GM20000 (cell line): ENCODE results near the gene ATP5F1D.

Source experiments
- DNase-seq: peaks from one replicate; pipeline ENCODE4 v3.0.0; 2012; ENCODE audit warnings: low spot score
- CTCF ChIP-seq: IDR thresholded peaks from 2 replicates; pipeline ENCODE4 v1.5.1; 2012; ENCODE audit warnings: mild to moderate bottlenecking, control low read depth; ENCODE audit errors: extremely low read depth, missing control alignments

ATP5F1D gene

GRCh38 chr19:1211494-1212234 is 29.9 kb upstream of the ATP5F1D start:
- no peak for TF ChIP-seq CTCF
- DNase-seq: no peak

- DNase-seq: no peak
- no peak for TF ChIP-seq CTCF
These were observed 27.9 kb upstream of the ATP5F1D start for GRCh38 chr19:1213391-1214286.

GRCh38 chr19:1214299-1214861 is 27.2 kb upstream of the ATP5F1D start:
- no peak for TF ChIP-seq CTCF
- DNase-seq: no peak

- no peak for TF ChIP-seq CTCF
- DNase-seq: no peak
These were observed 26.5 kb upstream of the ATP5F1D start for GRCh38 chr19:1214862-1215731.

GRCh38 chr19:1216756-1217155 is 24.8 kb upstream of the ATP5F1D start:
- no peak for DNase-seq
- TF ChIP-seq CTCF: no peak

GRCh38 chr19:1217366-1217765 is 24.2 kb upstream of the ATP5F1D start:
- TF ChIP-seq CTCF: no peak
- DNase-seq: no peak
